NCI-H1436 treated with DMSO at 0.1 percent for 48 hours (cell line): Measurements from ENCODE around the gene NFIX.

Experiments
- DNase-seq: peaks from one replicate; lab custom pipeline; 2025; lab: John Stamatoyannopoulos, UW

Gene NFIX

GRCh38 chr19:13037161-13037560, 41.9 kb downstream of the NFIX start:
- DNase-seq = no peak

- no peak for DNase-seq
Measured at GRCh38 chr19:13037731-13038130, 42.5 kb downstream of the NFIX start.

- DNase-seq = no peak
Measured at GRCh38 chr19:13038306-13039210, 43.3 kb downstream of the NFIX start.

- no peak for DNase-seq
Measured at GRCh38 chr19:13039211-13039789, 44.0 kb downstream of the NFIX start.

GRCh38 chr19:13040232-13040947, 45.1 kb downstream of the NFIX start:
- no peak for DNase-seq

- no peak for DNase-seq
Measured at GRCh38 chr19:13040948-13041292, 45.6 kb downstream of the NFIX start.

GRCh38 chr19:13042443-13043130, 47.3 kb downstream of the NFIX start:
- no peak for DNase-seq

GRCh38 chr19:13043285-13043684, 48.0 kb downstream of the NFIX start:
- no peak for DNase-seq

GRCh38 chr19:13044231-13044836, 49.1 kb downstream of the NFIX start:
- peak; percentile 48 for DNase-seq

GRCh38 chr19:13045812-13046211, 50.5 kb downstream of the NFIX start:
- no peak for DNase-seq

- no peak for DNase-seq
Measured at GRCh38 chr19:13047374-13047773, 52.1 kb downstream of the NFIX start.

- no peak for DNase-seq
Measured at GRCh38 chr19:13050274-13050673, 55.0 kb downstream of the NFIX start.

- peak; percentile 30 for DNase-seq
Measured at GRCh38 chr19:13051557-13052165, 56.4 kb downstream of the NFIX start.

- DNase-seq = no peak
Measured at GRCh38 chr19:13052447-13053175, 57.3 kb downstream of the NFIX start.

GRCh38 chr19:13053238-13053637, 58.0 kb downstream of the NFIX start:
- no peak for DNase-seq

- no peak for DNase-seq
Measured at GRCh38 chr19:13053761-13054625, 58.7 kb downstream of the NFIX start.

- DNase-seq = no peak
Measured at GRCh38 chr19:13054626-13055212, 59.4 kb downstream of the NFIX start.

GRCh38 chr19:13055213-13056051, 60.2 kb downstream of the NFIX start:
- DNase-seq = no peak
